GM10847 (cell line): Measurements from ENCODE around the gene PPA1.

Source experiments
- POLR2A ChIP-seq: IDR thresholded peaks from 2 replicates; pipeline ENCODE4 v1.6.1; 2011; ENCODE audit not compliant: insufficient read length; ENCODE audit errors: extremely low read depth

PPA1 gene

GRCh38 chr10:70228491-70228890 lies 4.7 kb downstream of the PPA1 start:
- no peak for TF ChIP-seq POLR2A

- no peak for TF ChIP-seq POLR2A
Observed at GRCh38 chr10:70227548-70228320, 5.5 kb downstream of the PPA1 start.

GRCh38 chr10:70223728-70224127 lies 9.5 kb downstream of the PPA1 start:
- TF ChIP-seq POLR2A: no peak

GRCh38 chr10:70222340-70222794 lies 10.9 kb downstream of the PPA1 start:
- TF ChIP-seq POLR2A: no peak

GRCh38 chr10:70221030-70221429 lies 12.2 kb downstream of the PPA1 start:
- TF ChIP-seq POLR2A: no peak

GRCh38 chr10:70212879-70213278 lies 20.4 kb downstream of the PPA1 start:
- TF ChIP-seq POLR2A: no peak

GRCh38 chr10:70212277-70212676 lies 21.0 kb downstream of the PPA1 start:
- TF ChIP-seq POLR2A: no peak

GRCh38 chr10:70206762-70207161 lies 26.5 kb downstream of the PPA1 start:
- TF ChIP-seq POLR2A: no peak

- no peak for TF ChIP-seq POLR2A
Observed at GRCh38 chr10:70201105-70201504, 32.1 kb downstream of the PPA1 start.

GRCh38 chr10:70198696-70199466 lies 34.3 kb downstream of the PPA1 start:
- TF ChIP-seq POLR2A: no peak

- no peak for TF ChIP-seq POLR2A
Observed at GRCh38 chr10:70197235-70197945, 35.8 kb downstream of the PPA1 start.

GRCh38 chr10:70193391-70193844 lies 39.8 kb downstream of the PPA1 start:
- TF ChIP-seq POLR2A: no peak

GRCh38 chr10:70192326-70192968 lies 40.8 kb downstream of the PPA1 start:
- TF ChIP-seq POLR2A: no peak

GRCh38 chr10:70191972-70192305 lies 41.3 kb downstream of the PPA1 start:
- TF ChIP-seq POLR2A: no peak
